Osteoblast (primary cell): ENCODE data around the gene TBCD. TPM values are rescaled to one million over a fixed set of nuclear protein-coding genes. Genes with fewer than 3 reads are reported as not detected.

Experiments used
- DNase-seq: peaks from one replicate; pipeline ENCODE4 v3.0.0; 2011; ENCODE audit warnings: low spot score, mixed read lengths; ENCODE audit not compliant: insufficient read length; ENCODE audit errors: missing footprints
- H2AFZ ChIP-seq: 2 replicates; pipeline ENCODE4 v1.6.0; 2011; ENCODE audit warnings: mild to moderate bottlenecking, low read length
- H3K27ac ChIP-seq: 2 replicates; pipeline ENCODE4 v1.5.1; 2011; ENCODE audit warnings: mild to moderate bottlenecking, low read depth, low read length, moderate library complexity
- H3K27me3 ChIP-seq: 2 replicates; pipeline ENCODE4 v1.6.0; 2012; ENCODE audit warnings: mild to moderate bottlenecking, control low read depth, inconsistent platforms, low read length, moderate library complexity; ENCODE audit not compliant: insufficient read depth
- H3K36me3 ChIP-seq: 2 replicates; pipeline ENCODE4 v1.5.1; 2011; ENCODE audit warnings: mild to moderate bottlenecking, low read length, control low read depth, moderate library complexity; ENCODE audit not compliant: insufficient read depth
- H3K4me1 ChIP-seq: 2 replicates; pipeline ENCODE4 v1.5.1; 2011; ENCODE audit warnings: mild to moderate bottlenecking, low read length, control low read depth, moderate library complexity; ENCODE audit not compliant: insufficient read depth
- H3K4me2 ChIP-seq: 2 replicates; pipeline ENCODE4 v1.6.0; 2011; ENCODE audit warnings: mild to moderate bottlenecking, low read length; ENCODE audit not compliant: insufficient read depth
- H3K4me3 ChIP-seq: fragments of 200-600 bp; sonication (generic); 3 replicates; pipeline ENCODE4 v1.5.1; 2012; ENCODE audit warnings: mild to moderate bottlenecking, low read length, inconsistent platforms; ENCODE audit not compliant: insufficient read depth
- H3K79me2 ChIP-seq: 2 replicates; pipeline ENCODE4 v1.6.0; 2012; ENCODE audit warnings: mild to moderate bottlenecking, low read length, control low read depth, inconsistent platforms; ENCODE audit not compliant: insufficient read depth
- H3K9me3 ChIP-seq: 2 replicates; pipeline ENCODE4 v1.5.1; 2011; ENCODE audit warnings: low read depth, low read length, control low read depth
- H4K20me1 ChIP-seq: 2 replicates; pipeline ENCODE4 v1.6.0; 2012; ENCODE audit warnings: mild to moderate bottlenecking, low read length, control low read depth; ENCODE audit not compliant: insufficient read depth
- CTCF ChIP-seq: IDR thresholded peaks from 2 replicates; pipeline ENCODE4 v1.5.1; 2011; ENCODE audit warnings: mild to moderate bottlenecking, low read depth, low read length, moderate library complexity; ENCODE audit errors: extremely low read depth
- total RNA-seq: library from RNA; depleted of rRNA; stranded (reverse); fragments of >200 nt; gene quantifications from 2 replicates; pipeline ENCODE4 v1.2.3, GENCODE V29; 2012

TBCD gene
- total RNA-seq, 1 donor, result 29.0 TPM

DNA sequence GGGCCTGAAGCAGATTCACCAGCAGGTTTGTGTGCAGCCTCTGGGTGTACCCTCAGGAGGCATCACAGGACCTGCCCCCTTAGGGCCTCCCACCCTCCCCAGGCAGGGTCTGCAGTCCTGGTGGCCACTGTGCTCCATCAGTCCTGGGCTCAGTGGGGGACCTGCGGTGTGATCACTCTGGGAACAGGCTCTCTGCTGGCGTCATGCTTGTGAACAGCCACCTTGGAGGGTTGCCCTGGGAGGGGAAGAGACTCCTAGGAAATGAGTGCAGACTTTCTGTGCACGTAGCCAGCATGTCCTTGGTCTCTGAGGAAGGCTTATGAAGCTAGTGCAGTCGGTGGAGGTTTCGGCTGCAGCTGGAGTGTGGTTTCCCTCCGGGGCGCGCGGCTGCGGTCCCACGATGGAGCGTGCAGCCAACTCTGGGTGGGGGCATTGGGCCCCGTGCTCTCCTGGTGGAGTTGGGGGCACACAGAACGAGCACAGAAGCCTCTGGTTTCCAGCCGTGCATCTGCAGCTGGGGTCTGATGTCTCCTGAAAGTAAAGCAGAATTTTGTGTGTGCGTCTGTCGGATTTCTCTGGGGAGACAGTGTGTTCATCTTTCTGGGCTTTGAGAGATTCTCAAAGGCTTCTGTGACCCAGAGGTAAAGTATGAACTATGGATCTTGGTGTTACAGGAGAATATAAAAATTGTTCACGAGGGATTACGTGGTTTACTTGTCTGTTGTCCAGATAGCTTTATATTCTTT lies 156.1 kb downstream of the TBCD start:
- H3K4me3 ChIP-seq, result no peak overlapping the region
- no peak for TF ChIP-seq CTCF
- no peak overlapping the region for H3K4me2 ChIP-seq
- H3K27ac ChIP-seq, result no peak overlapping the region
- no peaks in the 10 kb centered on the region for H4K20me1 ChIP-seq
- H3K27me3 ChIP-seq, result no peaks in the 10 kb centered on the region
- no peaks in the 10 kb centered on the region for H3K79me2 ChIP-seq
- no peak for DNase-seq
- no peak overlapping the region for H2AFZ ChIP-seq
- H3K4me1 ChIP-seq, result no peaks in the 10 kb centered on the region
- H3K9me3 ChIP-seq, result no peaks in the 10 kb centered on the region
- peaks cover 7% of the 10 kb centered on the region for H3K36me3 ChIP-seq

DNA sequence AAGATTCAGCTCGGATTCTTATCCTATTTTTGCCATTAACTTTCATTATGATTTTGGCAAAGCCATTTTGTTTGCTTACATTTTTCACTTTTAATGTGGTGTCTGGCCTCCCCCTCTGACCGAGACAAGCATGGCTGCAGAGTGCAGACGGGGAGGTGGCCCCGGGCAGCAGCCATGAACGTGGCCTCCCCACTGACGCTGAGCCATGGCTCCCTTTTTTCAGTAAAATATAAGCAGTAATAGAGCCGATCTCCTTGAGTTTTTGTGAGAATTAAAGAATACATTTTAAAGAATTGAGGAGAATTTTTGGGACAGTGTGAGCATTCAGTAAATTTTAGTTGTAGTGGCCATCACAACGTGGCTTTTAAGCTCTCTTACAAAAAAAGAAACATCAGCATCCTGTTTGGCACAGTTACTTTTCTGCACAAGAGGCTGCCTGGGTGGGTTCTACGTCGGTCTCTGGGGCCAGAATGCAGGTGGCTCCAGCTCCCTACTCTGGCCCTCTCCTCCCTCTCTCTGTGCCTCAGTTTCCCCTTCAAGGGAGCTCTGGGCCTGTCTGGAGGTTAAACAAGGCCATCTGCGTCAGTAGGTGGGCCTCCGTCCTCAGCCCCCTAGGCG lies 156.8 kb downstream of the TBCD start:
- H3K27ac ChIP-seq, result no peak overlapping the region
- H3K9me3 ChIP-seq, result no peaks in the 10 kb centered on the region
- H3K4me1 ChIP-seq, result no peaks in the 10 kb centered on the region
- no peaks in the 10 kb centered on the region for H3K27me3 ChIP-seq
- no peak overlapping the region for H2AFZ ChIP-seq
- no peak overlapping the region for H3K4me3 ChIP-seq
- H4K20me1 ChIP-seq, result no peaks in the 10 kb centered on the region
- H3K4me2 ChIP-seq, result no peak overlapping the region
- TF ChIP-seq CTCF, result no peak
- DNase-seq, result no peak
- H3K79me2 ChIP-seq, result no peaks in the 10 kb centered on the region
- H3K36me3 ChIP-seq, result peaks cover 10% of the 10 kb centered on the region

GRCh38 chr17:82909322-82909904 lies 157.5 kb downstream of the TBCD start:
- Histone ChIP-seq H3K36me3 (peaks cover 7% of the 10 kb centered on the region), H3K27ac (no peak overlapping the region), H4K20me1 (no peaks in the 10 kb centered on the region), H3K79me2 (no peaks in the 10 kb centered on the region), H3K4me2 (no peak overlapping the region), H3K4me3 (no peak overlapping the region), H2AFZ (no peak overlapping the region), H3K9me3 (no peaks in the 10 kb centered on the region), H3K4me1 (peaks cover 3% of the 10 kb centered on the region), H3K27me3 (no peaks in the 10 kb centered on the region)
- TF ChIP-seq CTCF, result no peak
- DNase-seq, result no peak

GRCh38 chr17:82910041-82910481 lies 158.2 kb downstream of the TBCD start:
- Histone ChIP-seq H3K4me3 (no peak overlapping the region), H3K36me3 (peaks cover 7% of the 10 kb centered on the region), H3K4me1 (peaks cover 7% of the 10 kb centered on the region), H3K27me3 (no peaks in the 10 kb centered on the region), H3K79me2 (no peaks in the 10 kb centered on the region), H4K20me1 (no peaks in the 10 kb centered on the region), H3K9me3 (no peaks in the 10 kb centered on the region), H3K4me2 (no peak overlapping the region), H3K27ac (no peak overlapping the region), H2AFZ (no peak overlapping the region)
- no peak for DNase-seq
- no peak for TF ChIP-seq CTCF
